HG03520 (cell line): ENCODE measurements around the gene C8G.

Source experiments
- ATAC-seq: cut with Tn5 transposase; IDR thresholded peaks from one replicate; pipeline ENCODE4 v1.9.1; 2021; ENCODE audit warnings: mild to moderate bottlenecking, moderate library complexity; ENCODE audit not compliant: unreplicated experiment

Gene C8G

GRCh38 chr9:136944519-136945332 lies at the start of gene C8G, which contains the start of gene FBXW5:
C8G (plus strand) TSS chr9:136945243; CDS start chr9:136945321, 78 bp downstream.
FBXW5 (minus strand) TSS chr9:136944738; CDS start chr9:136944083, 655 bp downstream.
- ATAC-seq, result peak; percentile 64

DNA sequence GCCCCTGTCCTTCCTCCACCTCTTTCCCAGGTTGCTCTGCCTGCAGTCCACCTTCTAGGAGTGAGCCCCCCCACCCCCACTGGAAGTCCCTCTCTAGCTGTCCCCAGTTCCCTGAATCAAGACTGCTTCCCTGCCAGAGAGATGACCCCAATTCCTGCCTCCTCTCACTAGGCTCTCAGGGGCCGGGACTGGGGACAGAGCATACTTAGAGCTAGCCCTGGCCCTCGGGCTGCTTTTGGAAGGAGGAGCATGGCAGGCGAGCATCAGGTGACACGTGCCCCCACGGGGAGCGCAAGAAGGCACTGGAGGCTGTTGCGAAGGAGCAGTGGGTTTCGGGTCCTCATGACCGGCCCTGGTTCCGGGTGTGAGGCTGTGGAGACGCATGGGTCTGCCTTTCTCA lies 49.0 kb upstream of the C8G start:
- ATAC-seq, result no peak

- no peak for ATAC-seq
Observed at GRCh38 chr9:136898483-136899100, 46.5 kb upstream of the C8G start.

GRCh38 chr9:136899196-136899595 lies 45.8 kb upstream of the C8G start:
- ATAC-seq, result no peak

DNA sequence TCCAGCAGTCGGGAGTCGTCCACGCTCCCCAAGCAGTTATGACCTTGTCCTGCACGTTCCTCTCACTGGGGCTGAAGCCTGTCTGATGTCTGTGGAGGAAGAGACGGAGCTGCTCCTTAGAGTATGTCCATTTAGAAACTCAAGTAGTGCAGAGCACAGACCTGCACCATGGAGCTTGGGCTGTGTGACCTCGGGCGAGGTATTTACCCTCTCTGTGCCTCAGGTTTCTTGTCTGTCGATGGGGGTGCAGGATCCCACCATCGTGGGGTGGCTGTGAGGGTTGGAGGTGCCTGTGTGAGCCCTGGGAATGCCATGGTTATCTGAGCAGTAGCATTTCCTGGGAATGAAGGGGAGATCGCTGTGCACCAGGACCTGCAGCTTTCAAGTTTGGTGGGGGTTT lies 44.5 kb upstream of the C8G start:
- ATAC-seq, result no peak

DNA sequence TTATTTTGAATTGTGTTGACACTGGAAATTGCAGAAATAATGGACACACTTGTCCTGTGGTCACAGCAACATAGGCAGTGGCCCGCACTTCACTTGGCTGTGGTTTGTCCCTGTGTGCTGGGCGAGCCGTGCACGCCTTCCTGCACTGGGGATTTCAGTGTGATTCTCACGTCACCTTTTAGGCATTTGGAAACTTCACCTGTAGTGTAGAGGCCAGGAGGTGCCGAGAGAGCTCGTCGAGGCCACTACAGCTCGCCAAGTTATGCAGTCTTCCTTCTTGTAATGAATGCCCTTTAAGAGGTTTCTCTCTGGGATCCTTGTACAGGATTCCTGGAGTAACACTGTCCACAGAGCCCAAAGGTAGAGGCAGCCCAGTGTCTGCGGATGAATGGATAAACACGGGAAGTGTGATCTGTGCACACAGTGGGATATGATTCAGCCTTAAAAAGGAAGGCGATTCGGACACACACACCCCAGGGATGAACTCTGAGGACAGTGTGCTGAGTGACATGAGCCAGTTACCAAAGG lies 44.0 kb upstream of the C8G start:
- ATAC-seq, result no peak

DNA sequence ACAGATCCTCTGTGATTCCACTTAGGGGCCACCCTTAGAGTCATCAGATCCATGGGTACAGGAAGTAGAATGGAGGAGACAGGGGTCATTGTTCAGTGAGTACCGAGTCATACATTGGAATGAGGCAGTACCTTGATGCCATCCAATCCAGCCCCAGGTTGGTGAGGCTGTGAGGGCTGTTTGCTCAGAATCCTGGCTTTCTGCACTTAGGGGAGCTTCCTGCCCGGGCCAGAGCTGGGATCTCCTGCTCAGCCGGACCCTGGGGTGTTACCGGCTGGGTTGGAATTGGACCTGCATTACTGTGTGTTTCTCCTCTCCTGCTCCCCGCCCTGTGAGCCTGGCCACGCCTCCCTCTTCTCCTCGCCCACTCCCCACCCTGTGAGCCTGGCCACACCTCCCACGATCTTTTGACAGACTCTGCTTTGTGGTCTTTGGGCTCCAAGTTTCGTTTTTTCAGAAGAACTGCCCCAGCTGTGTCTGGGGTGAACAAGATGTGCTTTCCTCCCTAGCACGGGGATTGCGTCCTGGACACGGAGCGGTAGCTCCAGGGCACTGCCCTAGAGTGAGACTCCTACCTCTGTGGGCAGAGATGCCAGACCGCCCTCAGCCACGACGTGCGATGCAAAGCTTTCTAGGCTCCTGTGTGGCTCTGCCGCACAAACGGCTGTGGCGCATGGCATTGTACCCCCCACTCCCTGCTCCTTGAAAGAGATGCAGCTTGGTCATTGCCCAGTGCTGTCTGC lies 43.4 kb upstream of the C8G start:
- peak; percentile 53 for ATAC-seq

DNA sequence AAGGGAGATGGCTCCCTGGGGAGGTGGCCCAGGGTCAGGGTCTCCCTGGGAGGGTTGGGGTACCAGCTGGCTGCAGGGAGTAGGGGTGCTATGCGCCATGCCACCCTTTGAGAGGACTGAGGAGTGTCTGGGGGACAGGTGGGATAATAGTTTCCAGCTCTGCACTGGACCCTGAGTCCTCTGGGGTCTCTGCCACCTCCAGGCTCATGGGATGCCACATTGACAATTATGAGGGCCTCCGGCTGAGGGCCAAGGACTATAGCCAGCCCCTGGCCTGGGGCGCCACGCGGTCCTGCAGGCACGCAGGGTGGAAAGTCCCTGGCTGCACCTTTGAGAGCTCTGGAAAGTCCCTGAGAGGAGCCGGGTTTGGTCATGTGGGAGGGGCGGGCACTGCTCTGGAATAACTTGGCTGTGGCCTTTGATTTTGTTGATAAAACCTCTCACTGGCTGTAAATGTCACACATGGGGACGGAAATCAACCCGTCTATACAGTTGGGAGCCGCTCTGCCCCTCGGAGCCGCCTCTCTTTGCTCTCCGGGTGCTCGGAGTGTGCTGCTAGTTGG lies 42.7 kb upstream of the C8G start:
- ATAC-seq, result peak; percentile 40

GRCh38 chr9:136903041-136903554 lies 41.9 kb upstream of the C8G start:
- ATAC-seq, result no peak

GRCh38 chr9:136906266-136906665 lies 38.8 kb upstream of the C8G start:
- ATAC-seq, result no peak

DNA sequence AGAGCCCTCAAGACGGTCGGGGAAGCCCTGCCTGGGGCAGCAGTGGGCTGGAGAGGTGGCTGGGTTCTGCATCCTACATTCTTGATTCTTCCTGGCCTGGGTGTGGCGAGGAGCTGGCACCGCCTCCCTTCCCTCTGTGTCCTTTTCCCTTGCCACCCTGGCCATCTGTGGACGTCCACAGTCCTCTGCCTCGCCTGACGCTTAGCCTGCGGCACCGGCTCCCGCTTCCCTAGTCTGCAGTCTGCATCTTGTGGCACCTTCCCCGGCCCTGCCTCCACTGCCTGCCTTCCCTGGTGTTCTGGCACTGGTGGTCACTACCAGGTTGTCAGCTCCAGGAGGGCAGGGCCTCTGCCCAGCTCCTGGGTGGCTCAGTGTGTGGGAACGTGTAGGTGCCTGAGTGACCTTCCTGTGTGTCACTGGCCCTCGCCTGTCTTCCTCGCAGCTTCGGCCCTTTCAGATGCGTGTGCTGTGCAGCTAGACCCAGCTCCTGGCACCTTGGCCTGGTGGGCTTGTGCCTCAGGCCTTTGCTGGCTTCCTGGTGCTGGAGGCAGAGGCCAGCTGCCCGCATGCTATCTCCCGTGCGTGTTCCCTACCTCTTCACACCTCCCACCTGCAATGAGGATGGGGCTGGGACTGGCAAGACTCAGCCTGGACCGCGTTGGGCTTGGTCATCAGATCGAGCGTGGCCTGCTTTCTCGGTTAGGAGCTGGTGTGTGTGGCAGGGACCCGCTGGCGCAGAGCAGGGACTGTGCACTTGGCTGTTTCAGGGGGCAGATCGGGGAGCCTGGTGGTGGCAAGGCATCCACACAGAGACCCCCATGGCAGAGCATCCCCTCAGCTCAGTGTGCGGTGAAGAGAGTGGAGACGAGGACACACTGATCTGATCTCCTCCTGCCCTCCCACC lies 37.8 kb upstream of the C8G start:
- ATAC-seq, result no peak

DNA sequence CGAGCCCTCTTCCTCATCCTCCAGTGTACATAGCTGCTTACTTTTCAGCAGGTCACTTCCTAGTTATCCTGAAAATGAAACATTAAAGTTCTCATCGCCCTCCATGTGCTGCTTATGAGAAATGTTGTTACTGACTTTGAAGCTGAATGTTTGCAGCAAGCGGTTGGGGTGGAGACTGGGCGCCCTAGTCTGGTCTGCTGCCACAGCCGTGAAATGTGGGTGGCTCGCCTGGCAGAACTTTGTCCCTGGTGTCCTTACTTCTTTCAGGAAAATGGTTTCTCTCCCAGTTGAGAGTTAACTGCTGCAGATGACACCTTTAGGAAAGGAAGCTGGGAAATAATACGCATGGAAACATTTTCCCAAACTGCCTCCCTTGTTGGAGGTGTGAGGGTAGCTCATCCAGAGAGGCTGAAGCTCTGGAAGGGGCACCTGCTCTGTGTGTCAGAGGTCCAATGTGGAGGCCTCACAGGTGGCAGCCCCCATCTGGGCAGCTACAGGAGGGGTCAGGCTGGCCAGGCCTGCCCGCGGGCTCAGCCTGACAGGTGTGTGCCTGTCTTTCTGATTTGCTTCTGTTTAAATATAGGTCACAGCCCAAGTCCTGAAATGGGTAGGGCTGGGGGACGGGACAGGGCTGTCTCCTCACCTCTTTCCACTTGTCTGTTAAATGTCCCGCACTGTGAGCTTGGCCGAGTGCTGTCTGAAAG lies 34.7 kb upstream of the C8G start:
- ATAC-seq, result no peak

DNA sequence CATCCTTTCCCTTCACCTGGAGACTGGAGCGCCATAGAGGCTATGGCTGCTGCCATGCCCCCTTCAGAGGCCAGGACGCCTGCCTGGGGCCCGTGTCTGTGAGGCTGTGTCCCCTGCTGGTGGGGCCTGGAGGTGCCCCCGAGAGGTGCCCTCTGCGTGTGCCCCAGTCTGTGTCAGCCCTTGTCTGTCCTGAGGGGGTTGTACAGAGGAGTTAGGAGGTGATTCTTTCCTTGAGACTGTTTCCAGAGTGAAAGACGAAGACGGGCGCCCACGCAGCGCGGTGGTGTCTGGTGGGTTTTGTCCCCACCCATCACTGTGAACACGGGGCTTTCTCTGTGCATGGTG lies 34.2 kb upstream of the C8G start:
- no peak for ATAC-seq

DNA sequence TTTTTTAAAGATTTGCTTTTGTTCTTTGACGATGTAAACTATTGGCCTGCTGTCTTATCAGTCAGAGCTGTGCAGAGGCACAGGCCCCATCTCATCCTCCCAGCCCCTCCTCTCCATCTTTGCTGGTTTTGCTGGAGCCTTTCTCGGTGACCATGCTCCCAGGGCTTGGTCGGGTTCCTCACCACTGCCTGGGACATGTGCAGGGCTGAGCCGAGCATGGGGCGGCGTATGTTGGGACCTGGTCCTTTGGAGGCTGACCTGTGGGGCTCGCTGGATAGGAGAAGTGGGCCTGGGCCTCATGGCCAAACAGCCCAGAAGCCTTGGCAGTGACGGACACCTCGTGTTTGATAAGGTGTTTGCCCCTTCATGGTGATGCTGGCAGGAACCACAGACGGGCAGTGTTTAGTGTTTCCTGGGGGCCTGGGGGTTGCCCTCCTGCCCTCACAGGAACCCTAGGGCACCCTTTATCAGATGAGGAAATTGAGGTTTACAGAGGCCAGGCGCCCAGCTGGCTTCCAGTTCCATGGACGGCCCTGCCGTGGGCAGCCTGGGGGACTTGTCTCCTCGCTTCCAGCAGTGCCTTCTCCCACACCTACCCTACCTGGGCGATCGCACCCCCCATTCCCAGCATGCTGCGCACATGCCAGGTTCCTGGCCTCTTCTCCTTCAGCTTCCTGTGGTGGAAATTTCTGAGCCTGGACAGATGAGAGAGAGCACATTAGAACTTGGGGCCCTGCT lies 31.2 kb upstream of the C8G start:
- no peak for ATAC-seq

GRCh38 chr9:136915632-136916329 lies 29.3 kb upstream of the C8G start:
- no peak for ATAC-seq

GRCh38 chr9:136916330-136917184 lies 28.5 kb upstream of the C8G start:
- no peak for ATAC-seq

- no peak for ATAC-seq
Observed at GRCh38 chr9:136917902-136918301, 27.1 kb upstream of the C8G start.
